AG08395 (cell line): ENCODE results near the gene SRD5A1.

Experiments
- DNase-seq: peaks from one replicate; pipeline ENCODE4 v3.0.0; 2012; ENCODE audit warnings: mixed read lengths, low spot score

SRD5A1 gene

DNA sequence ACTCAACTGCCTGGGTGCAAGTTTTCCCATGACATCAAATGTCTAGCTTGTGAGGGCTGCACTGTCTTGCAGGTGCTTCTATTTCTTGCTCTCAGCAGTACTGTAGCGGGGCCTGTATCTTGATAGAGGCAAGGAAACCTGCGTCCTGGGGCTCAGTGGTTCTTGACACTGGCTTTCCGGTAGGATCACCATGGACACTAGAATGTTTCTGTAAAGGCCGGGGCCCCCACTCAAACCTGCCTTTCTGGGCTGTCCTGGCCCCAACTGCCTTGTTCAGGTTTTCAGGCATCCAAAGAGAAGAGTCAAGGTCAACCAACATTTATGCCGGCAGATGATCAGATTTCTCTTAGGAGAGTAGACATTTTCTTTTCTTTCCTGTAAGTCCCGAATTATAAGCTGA lies 53.3 kb downstream of the SRD5A1 start:
- no peak for DNase-seq

DNA sequence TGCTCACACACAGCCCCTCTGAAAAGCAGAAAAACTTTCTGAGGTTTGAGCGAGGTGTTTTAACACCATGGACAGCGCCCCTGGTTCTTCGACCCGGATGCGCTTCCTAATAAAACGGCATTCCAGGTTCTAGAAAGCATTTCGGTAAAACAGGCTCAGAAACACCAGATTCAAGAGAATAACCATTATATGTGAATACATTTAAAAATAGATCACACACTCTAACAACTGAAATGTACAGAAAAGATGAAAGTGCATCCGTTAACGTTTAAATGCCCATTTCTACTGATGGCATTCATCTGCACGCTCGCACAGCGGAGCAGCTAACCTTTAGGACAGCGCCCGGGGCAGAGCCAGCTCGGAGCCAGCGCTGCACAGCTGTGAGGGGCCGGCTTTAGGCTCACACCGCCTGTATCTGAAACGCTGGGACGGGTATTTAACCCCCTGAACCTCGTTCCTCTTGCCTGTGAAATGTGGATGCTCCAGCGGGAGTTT lies 53.7 kb downstream of the SRD5A1 start:
- peak; percentile 64 for DNase-seq

- no peak for DNase-seq
These were observed 54.3 kb downstream of the SRD5A1 start for GRCh38 chr5:6687505-6687904.

- DNase-seq = no peak
These were observed 59.7 kb downstream of the SRD5A1 start for GRCh38 chr5:6692906-6693305.

- no peak for DNase-seq
These were observed 65.5 kb downstream of the SRD5A1 start for GRCh38 chr5:6698696-6699095.

DNA sequence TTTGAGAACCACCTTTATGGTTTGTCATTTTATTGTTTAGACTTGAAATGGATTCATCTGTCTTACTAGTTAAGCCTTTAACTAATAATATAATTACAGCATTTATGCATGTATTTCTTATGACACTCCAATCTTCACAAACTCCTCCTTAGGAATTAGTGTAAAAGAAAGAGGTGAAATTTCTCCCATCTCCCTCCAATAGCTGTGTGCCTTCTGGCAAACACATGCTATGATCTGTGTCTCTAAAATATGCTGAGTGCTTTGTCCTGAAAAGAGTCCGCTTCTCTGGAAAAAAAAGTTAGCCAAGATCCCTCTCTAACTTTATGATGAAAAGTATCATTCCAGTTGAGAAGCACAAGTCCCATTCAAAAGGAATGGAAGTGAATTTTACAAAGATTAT lies 66.1 kb downstream of the SRD5A1 start:
- no peak for DNase-seq

- no peak for DNase-seq
These were observed 66.9 kb downstream of the SRD5A1 start for GRCh38 chr5:6700074-6700684.

GRCh38 chr5:6700685-6701355 lies 67.6 kb downstream of the SRD5A1 start:
- no peak for DNase-seq

GRCh38 chr5:6701491-6701890 lies 68.3 kb downstream of the SRD5A1 start:
- DNase-seq = no peak

GRCh38 chr5:6702633-6703032 lies 69.4 kb downstream of the SRD5A1 start:
- DNase-seq = no peak

DNA sequence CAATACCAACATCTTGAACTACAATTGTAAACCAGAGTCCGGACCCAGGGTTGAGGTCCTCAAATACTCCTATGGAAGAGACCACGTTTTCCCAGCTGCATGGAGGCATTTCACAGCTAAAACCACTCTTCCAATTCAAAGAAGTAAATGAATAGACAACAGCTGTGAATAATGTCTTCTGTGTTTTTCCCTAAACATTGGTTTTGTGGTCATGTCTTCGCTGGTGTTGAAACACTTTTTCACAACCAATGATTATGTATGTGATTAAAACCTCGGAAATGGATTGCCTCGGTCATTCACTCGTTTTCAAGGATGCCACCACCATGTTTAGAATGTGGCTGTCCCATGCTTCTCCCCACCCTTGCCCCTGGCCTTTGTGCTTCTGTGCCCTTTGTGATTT lies 70.6 kb downstream of the SRD5A1 start:
- peak; percentile 24 for DNase-seq

DNA sequence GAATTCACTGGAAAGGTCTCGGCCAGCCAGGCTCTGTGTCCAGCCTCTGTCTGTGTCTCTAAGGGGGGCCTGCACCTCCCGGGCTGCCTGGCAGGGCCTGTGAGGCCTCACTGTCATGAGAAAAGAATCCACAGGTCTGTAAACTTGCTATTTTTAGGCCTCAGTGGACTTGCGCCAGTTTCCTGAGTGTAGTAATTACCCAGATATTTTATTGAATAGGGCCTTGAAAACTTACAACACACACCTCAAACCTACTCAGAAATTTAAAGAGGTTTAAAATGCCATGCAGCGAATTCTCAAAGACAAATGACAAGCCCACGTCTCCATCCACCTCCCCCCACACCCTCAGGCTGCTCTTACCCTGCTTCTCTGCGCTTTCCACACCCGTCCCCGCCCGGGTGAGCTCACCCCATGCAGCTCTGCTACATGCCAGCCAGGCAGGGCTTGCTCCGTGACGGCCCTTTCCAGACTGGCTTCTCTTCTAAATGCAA lies 71.2 kb downstream of the SRD5A1 start:
- DNase-seq = peak; percentile 84

GRCh38 chr5:6705088-6705487 lies 71.8 kb downstream of the SRD5A1 start:
- DNase-seq = no peak

DNA sequence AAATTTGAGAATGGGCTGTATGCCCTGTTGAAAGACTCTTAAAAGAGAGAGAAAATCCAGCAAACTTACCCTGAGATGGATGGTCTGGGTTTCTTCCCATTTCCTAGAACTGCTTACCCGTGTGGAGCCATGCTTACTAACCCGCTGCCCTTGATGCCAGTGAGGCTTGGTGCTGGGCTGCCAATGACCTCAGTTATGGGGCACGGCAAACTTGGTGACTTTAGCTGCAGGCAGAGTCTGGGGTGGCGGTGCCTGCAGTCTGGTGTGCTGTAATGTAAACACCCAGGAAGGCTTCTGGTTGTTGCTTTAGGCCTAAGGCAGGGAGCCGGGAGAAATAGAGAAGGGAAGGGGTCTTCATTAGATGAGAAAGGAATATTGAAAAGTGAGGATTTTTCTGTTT lies 72.7 kb downstream of the SRD5A1 start:
- DNase-seq = no peak

GRCh38 chr5:6707852-6708251 lies 74.6 kb downstream of the SRD5A1 start:
- DNase-seq = no peak

DNA sequence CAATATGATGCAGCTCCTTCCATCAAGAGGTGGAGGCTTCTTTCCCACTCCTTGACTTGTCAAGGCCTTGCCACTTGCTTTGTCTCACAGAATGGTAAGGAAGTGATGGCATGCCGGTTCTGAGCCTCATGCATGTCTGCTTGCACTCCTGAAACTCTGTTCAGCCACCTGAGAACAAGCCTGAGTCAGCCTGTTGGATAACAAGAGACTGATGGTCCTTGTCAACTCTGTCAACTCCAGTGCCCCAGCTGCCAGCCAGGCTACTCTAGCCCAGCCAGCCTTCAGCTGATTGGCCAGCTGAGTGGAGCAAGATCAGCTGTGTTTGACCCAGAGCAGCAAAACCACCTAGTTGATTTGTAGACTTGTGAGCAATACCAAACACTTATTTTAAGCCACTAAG lies 75.6 kb downstream of the SRD5A1 start:
- DNase-seq = no peak

- no peak for DNase-seq
These were observed 76.8 kb downstream of the SRD5A1 start for GRCh38 chr5:6710070-6710469.

GRCh38 chr5:6710551-6711318 lies 77.5 kb downstream of the SRD5A1 start:
- DNase-seq = no peak

GRCh38 chr5:6711409-6712141 lies 78.3 kb downstream of the SRD5A1 start:
- no peak for DNase-seq

- peak; percentile 36 for DNase-seq
These were observed 78.9 kb downstream of the SRD5A1 start for GRCh38 chr5:6712142-6712576.

GRCh38 chr5:6712577-6713273 lies 79.5 kb downstream of the SRD5A1 start:
- no peak for DNase-seq
